ENCODE results near the gene AMBRA1. TPM values are rescaled to one million over a fixed set of nuclear protein-coding genes. Genes with fewer than 3 reads are reported as not detected.
"Not testable (repeated sequence)": the region's sequence is repeated elsewhere in the genome, so short reads cannot be mapped to it uniquely, and the experiment has no call there.

The AMBRA1 gene
- total and polyA plus RNA-seq, 8 donors, result 6.8 to 18.7 (median 11.1) TPM

GRCh38 chr11:46380340-46381047 is 213.3 kb downstream of the AMBRA1 start:
- Histone ChIP-seq H3K4me1 (peaks cover 0 to 6% (median 0%) of the 10 kb centered on the region in 3 donors), H3K27me3 (no peaks in the 10 kb centered on the region), H3K27ac (peak overlapping the region; percentile 7 to 85 (median 52)), H3K4me3 (peak overlapping the region; percentile 53 to 69 (median 60)), H3K36me3 (peaks cover 0 to 13% (median 6%) of the 10 kb centered on the region in 3 donors), H3K9me3 (no peaks in the 10 kb centered on the region)
- DNase-seq (peak; percentile 60 to 87 (median 78)), FAIRE-seq (no peak), ATAC-seq (peak; percentile 59 to 78 (median 72))
- TF ChIP-seq CTCF (IDR thresholded peaks at IDR 0.05), result no peak
- WGBS, 2 donors, result 2 to 4% methylated on average over 43 to 45 of the region's 45 CpGs
- intact Hi-C loops (cut with DNase I), result no loop called here

- FAIRE-seq; H3K27me3 ChIP-seq; H3K4me1 ChIP-seq; H3K9me3 ChIP-seq; intact Hi-C loops (cut with DNase I): not testable (repeated sequence)
- peak; percentile 38 to 53 (median 44) for ATAC-seq
- Histone ChIP-seq H3K27ac (peak overlapping the region; percentile 7 to 85 (median 48)), H3K4me3 (peak overlapping the region in 2 of 4 donors; percentile 66 to 69), H3K36me3 (peaks cover 0 to 19% (median 15%) of the 10 kb centered on the region in 3 donors)
- peak in 3 of 6 donors; percentile 58 to 86 (median 70) for DNase-seq
- WGBS, 2 donors, result 50 to 54% methylated on average over 30 to 33 of the region's 36 CpGs
Observed at GRCh38 chr11:46379482-46380293, 214.1 kb downstream of the AMBRA1 start.

GRCh38 chr11:46378811-46379481 is 214.9 kb downstream of the AMBRA1 start:
- intact Hi-C loops (cut with DNase I), result no loop called here
- H3K27me3 ChIP-seq, result no peaks in the 10 kb centered on the region
- H3K9me3 ChIP-seq, result no peaks in the 10 kb centered on the region
- no peak for FAIRE-seq
- H3K4me3 ChIP-seq, result no peak overlapping the region
- H3K4me1 ChIP-seq, result peaks cover 0 to 6% (median 0%) of the 10 kb centered on the region in 3 donors
- no peak for TF ChIP-seq CTCF (IDR thresholded peaks at IDR 0.05)
- peak overlapping the region in 3 of 4 donors; percentile 28 to 85 (median 68) for H3K27ac ChIP-seq
- ATAC-seq, result peak in 3 of 4 donors; percentile 1 to 7 (median 5)
- WGBS, 2 donors, result 81 to 88% methylated on average over 19 to 20 of the region's 20 CpGs
- H3K36me3 ChIP-seq, result peaks cover 0 to 22% (median 20%) of the 10 kb centered on the region in 3 donors
- DNase-seq, result peak in 1 of 6 donors; percentile 45

GRCh38 chr11:46378296-46378695 is 215.5 kb downstream of the AMBRA1 start:
- intact Hi-C loops (cut with DNase I), result no loop called here
- ATAC-seq (no peak), FAIRE-seq (no peak), DNase-seq (no peak)
- peaks cover 0 to 6% (median 0%) of the 10 kb centered on the region in 3 donors for H3K4me1 ChIP-seq
- peaks cover 0 to 27% (median 20%) of the 10 kb centered on the region in 3 donors for H3K36me3 ChIP-seq
- WGBS, 2 donors, result 84 to 86% methylated on average over 10 of the region's 10 CpGs
- H3K27me3 ChIP-seq, result no peaks in the 10 kb centered on the region
- H3K27ac ChIP-seq, result no peak overlapping the region
- no peak for TF ChIP-seq CTCF (IDR thresholded peaks at IDR 0.05)
- no peak overlapping the region for H3K4me3 ChIP-seq
- H3K9me3 ChIP-seq, result no peaks in the 10 kb centered on the region

GRCh38 chr11:46377831-46378230 is 216.0 kb downstream of the AMBRA1 start:
- ATAC-seq (no peak), DNase-seq (no peak), FAIRE-seq (no peak)
- H3K4me1 ChIP-seq, result peaks cover 0 to 6% (median 0%) of the 10 kb centered on the region in 3 donors
- no peak for TF ChIP-seq CTCF (IDR thresholded peaks at IDR 0.05)
- no peak overlapping the region for H3K27ac ChIP-seq
- H3K27me3 ChIP-seq, result no peaks in the 10 kb centered on the region
- peaks cover 0 to 27% (median 20%) of the 10 kb centered on the region in 3 donors for H3K36me3 ChIP-seq
- WGBS, 2 donors, result 93 to 94% methylated on average over 5 of the region's 5 CpGs
- intact Hi-C loops (cut with DNase I), result no loop called here
- no peak overlapping the region for H3K4me3 ChIP-seq
- no peaks in the 10 kb centered on the region for H3K9me3 ChIP-seq

All from pancreas (tissue), 10 donors.